A673 (cell line): ENCODE results near the gene HBA2. TPM values are rescaled to one million over a fixed set of nuclear protein-coding genes. Genes with fewer than 3 reads are reported as not detected.
A peak's percentile ranks its signal among the peaks of the same experiment; 100 is the strongest.

Source experiments
- BruUV-seq: library from RNA; stranded (reverse); fragments of 400-500 nt; replicated peaks from 2 replicates; lab custom pipeline; 2021; lab: Mats Ljungman, UMichigan
- CTCF ChIA-PET: fragments of 300-600 bp; sonication (Branson Sonifier 250); formaldehyde crosslinking; loops from one replicate; lab custom pipeline; 2022; ENCODE audit warnings: antibody characterized with exemption; lab: Charles Lee
- POLR2A ChIA-PET: fragments of 300-600 bp; sonication (Branson Sonifier 250); formaldehyde crosslinking; loops from one replicate; lab custom pipeline; 2022; ENCODE audit warnings: antibody characterized with exemption; ENCODE audit not compliant: low non-redundant PET; lab: Charles Lee
- DNase-seq: peaks from one replicate; pipeline ENCODE4 v3.0.0-alpha.2; 2015; ENCODE audit warnings: low spot score
- H3K27ac ChIP-seq: fragments of 200-600 bp; sonication (generic); 2 replicates; pipeline ENCODE4 v1.5.1; 2016; ENCODE audit warnings: mixed run types, low read depth, mild to moderate bottlenecking, mixed read lengths, antibody characterized with exemption, low read length; ENCODE audit not compliant: poor library complexity, severe bottlenecking
- H3K27me3 ChIP-seq: fragments of 200-600 bp; sonication (generic); replicated peaks from 2 replicates; pipeline ENCODE4 v1.6.1; 2017; ENCODE audit warnings: mixed run types, low read depth, mild to moderate bottlenecking, mixed read lengths, antibody characterized with exemption, low read length; ENCODE audit not compliant: insufficient read depth, poor library complexity
- H3K36me3 ChIP-seq: fragments of 200-600 bp; sonication (generic); 2 replicates; pipeline ENCODE4 v1.6.1; 2016; ENCODE audit warnings: mixed run types, mild to moderate bottlenecking, mixed read lengths, antibody characterized with exemption, low read length; ENCODE audit not compliant: insufficient read depth, poor library complexity, severe bottlenecking
- H3K4me1 ChIP-seq: fragments of 200-600 bp; sonication (generic); 2 replicates; pipeline ENCODE4 v1.6.1; 2017; ENCODE audit warnings: mixed run types, mild to moderate bottlenecking, mixed read lengths, antibody characterized with exemption, low read length; ENCODE audit not compliant: insufficient read depth, poor library complexity, severe bottlenecking
- H3K4me3 ChIP-seq: fragments of 200-600 bp; sonication (generic); 2 replicates; pipeline ENCODE4 v1.5.1; 2016; ENCODE audit warnings: low read depth, mixed run types, mild to moderate bottlenecking, mixed read lengths, low read length; ENCODE audit not compliant: poor library complexity, severe bottlenecking
- H3K9me3 ChIP-seq: fragments of 200-600 bp; sonication (generic); 2 replicates; pipeline ENCODE4 v1.6.1; 2016; ENCODE audit warnings: mixed run types, low read depth, mild to moderate bottlenecking, mixed read lengths, antibody characterized with exemption, low read length; ENCODE audit not compliant: poor library complexity, severe bottlenecking
- EZH2 ChIP-seq: fragments of 200-600 bp; sonication (generic); IDR thresholded peaks from 2 replicates; pipeline ENCODE4 v1.6.1; 2017; ENCODE audit warnings: borderline replicate concordance, low read depth, mild to moderate bottlenecking, mixed read lengths, antibody characterized with exemption, low read length; ENCODE audit not compliant: poor library complexity, severe bottlenecking
- intact Hi-C: fragments of 100-400 bp; cut with micrococcal nuclease; formaldehyde crosslinking; loops from one replicate; pipeline ENCODE4 v1.10.0; 2022; ENCODE audit not compliant: unreplicated experiment
- total RNA-seq: library from RNA; stranded (reverse); gene quantifications from 2 replicates; pipeline ENCODE4 v1.2.3, GENCODE V29; 2021
- TF ChIP-seq, protein P1 (sequence below): fragments of 300-800, 200-600 bp; sonication (generic); conservative IDR thresholded peaks from 2 replicates; pipeline ENCODE4 v1.5.1; 2017; ENCODE audit warnings: low read depth, mild to moderate bottlenecking, antibody characterized with exemption, low read length, moderate library complexity, mixed read lengths

The HBA2 gene
- total RNA-seq, 1 experiment from 2014 or later = 6.1 TPM

DNA sequence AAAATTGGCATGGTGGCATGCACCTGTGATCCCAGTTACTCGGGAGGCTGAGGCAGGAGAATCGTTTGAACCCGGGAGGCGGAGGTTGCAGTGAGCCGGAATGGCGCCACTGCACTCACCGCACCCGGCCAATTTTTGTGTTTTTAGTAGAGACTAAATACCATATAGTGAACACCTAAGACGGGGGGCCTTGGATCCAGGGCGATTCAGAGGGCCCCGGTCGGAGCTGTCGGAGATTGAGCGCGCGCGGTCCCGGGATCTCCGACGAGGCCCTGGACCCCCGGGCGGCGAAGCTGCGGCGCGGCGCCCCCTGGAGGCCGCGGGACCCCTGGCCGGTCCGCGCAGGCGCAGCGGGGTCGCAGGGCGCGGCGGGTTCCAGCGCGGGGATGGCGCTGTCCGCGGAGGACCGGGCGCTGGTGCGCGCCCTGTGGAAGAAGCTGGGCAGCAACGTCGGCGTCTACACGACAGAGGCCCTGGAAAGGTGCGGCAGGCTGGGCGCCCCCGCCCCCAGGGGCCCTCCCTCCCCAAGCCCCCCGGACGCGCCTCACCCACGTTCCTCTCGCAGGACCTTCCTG lies 7.5 kb downstream of the HBA2 start, which contains the start of gene HBQ1:
Gene HBQ1, plus strand, starts transcription at position 359 of the 575 bp plus-strand sequence. Its CDS starts 28 bp downstream, at position 387.
- no peak within 1 kb of the TSS for H3K27ac ChIP-seq
- BruUV-seq = no TSS peak
- ChIA-PET POLR2A (no interaction called here), CTCF (interaction anchor here (0.6 to 1.3 kb wide), 4 partner anchors 63 to 115 kb away, joined by 3 to 10 read pairs (median 4); no protein-coding TSS in a partner anchor)
- peaks cover 23% of the 10 kb centered on the region for H3K4me1 ChIP-seq
- peak within 1 kb of the TSS; percentile 52 for H3K4me3 ChIP-seq
- no peaks in the 10 kb centered on the region for H3K9me3 ChIP-seq
- H3K36me3 ChIP-seq = no peaks in the 10 kb centered on the region
- TF ChIP-seq, protein P1, sequence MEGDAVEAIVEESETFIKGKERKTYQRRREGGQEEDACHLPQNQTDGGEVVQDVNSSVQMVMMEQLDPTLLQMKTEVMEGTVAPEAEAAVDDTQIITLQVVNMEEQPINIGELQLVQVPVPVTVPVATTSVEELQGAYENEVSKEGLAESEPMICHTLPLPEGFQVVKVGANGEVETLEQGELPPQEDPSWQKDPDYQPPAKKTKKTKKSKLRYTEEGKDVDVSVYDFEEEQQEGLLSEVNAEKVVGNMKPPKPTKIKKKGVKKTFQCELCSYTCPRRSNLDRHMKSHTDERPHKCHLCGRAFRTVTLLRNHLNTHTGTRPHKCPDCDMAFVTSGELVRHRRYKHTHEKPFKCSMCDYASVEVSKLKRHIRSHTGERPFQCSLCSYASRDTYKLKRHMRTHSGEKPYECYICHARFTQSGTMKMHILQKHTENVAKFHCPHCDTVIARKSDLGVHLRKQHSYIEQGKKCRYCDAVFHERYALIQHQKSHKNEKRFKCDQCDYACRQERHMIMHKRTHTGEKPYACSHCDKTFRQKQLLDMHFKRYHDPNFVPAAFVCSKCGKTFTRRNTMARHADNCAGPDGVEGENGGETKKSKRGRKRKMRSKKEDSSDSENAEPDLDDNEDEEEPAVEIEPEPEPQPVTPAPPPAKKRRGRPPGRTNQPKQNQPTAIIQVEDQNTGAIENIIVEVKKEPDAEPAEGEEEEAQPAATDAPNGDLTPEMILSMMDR = peak; percentile 53
- no peak for TF ChIP-seq EZH2
- peaks cover 13% of the 10 kb centered on the region for H3K27me3 ChIP-seq
- intact Hi-C loops = loop anchor here (2.0 kb wide), 1 partner anchor 63 kb away; no protein-coding TSS in a partner anchor
- peak; percentile 65 for DNase-seq

DNA sequence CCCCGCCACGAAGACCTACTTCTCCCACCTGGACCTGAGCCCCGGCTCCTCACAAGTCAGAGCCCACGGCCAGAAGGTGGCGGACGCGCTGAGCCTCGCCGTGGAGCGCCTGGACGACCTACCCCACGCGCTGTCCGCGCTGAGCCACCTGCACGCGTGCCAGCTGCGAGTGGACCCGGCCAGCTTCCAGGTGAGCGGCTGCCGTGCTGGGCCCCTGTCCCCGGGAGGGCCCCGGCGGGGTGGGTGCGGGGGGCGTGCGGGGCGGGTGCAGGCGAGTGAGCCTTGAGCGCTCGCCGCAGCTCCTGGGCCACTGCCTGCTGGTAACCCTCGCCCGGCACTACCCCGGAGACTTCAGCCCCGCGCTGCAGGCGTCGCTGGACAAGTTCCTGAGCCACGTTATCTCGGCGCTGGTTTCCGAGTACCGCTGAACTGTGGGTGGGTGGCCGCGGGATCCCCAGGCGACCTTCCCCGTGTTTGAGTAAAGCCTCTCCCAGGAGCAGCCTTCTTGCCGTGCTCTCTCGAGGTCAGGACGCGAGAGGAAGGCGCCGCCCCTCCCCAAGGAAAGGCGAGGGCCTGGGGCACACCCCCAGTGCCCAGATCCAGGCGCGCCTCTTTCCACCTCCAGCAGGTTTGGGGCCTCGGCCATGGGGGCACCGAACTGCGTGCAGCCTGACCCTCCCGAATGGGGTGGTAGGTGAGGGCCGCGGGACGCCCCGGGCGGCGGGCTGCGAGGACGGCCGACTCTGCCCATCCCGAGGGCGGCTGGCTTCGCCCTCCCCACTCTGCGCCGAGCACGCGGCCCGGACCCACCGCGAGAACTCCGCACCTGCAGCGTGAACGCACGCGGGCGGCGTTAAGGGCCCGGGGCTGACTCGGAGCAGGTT lies 8.2 kb downstream of the HBA2 start:
- TF ChIP-seq EZH2 = no peak
- TF ChIP-seq, protein P1 = no peak
- DNase-seq = peak; percentile 92
- no peaks in the 10 kb centered on the region for H3K9me3 ChIP-seq
- H3K36me3 ChIP-seq = no peaks in the 10 kb centered on the region
- intact Hi-C loops = loop anchor here (1.0 to 2.0 kb wide), 3 partner anchors 64 to 116 kb away; no protein-coding TSS in a partner anchor
- CTCF ChIA-PET = interaction anchor here (0.6 to 1.3 kb wide), 4 partner anchors 63 to 115 kb away, joined by 3 to 10 read pairs (median 4); no protein-coding TSS in a partner anchor
- POLR2A ChIA-PET = no interaction called here
- no peak overlapping the region for H3K27ac ChIP-seq
- peak overlapping the region; percentile 52 for H3K4me3 ChIP-seq
- no TSS peak for BruUV-seq
- peaks cover 13% of the 10 kb centered on the region for H3K27me3 ChIP-seq
- peaks cover 19% of the 10 kb centered on the region for H3K4me1 ChIP-seq

DNA sequence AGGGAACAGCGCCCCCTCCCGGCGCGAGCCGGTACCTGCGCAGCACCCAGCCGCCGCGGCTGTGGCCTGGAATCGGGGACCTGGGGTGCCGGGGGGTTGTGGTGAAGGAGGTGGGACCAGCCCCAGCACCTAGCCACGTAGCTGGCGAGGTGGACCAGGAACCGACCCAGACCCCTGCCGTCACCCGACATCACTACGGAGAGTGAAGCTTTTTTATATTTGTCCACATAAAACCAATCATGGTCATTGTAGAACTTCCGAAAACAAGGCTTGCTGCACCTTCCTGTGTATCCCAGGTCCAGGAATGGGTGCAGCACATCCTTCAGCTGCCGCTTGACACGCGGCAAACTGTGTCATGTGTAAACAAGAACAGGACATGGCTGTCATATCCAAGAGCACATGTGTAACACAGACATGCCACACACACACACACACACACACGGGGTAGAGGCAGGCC lies 8.9 kb downstream of the HBA2 start:
- ChIA-PET POLR2A (no interaction called here), CTCF (interaction anchor here (0.5 to 0.6 kb wide), 2 partner anchors 50 to 84 kb away, joined by 3 to 4 read pairs; no protein-coding TSS in a partner anchor)
- Histone ChIP-seq H3K27ac (no peak overlapping the region), H3K9me3 (no peaks in the 10 kb centered on the region), H3K27me3 (peaks cover 13% of the 10 kb centered on the region), H3K4me3 (peak overlapping the region; percentile 52), H3K4me1 (peaks cover 19% of the 10 kb centered on the region), H3K36me3 (no peaks in the 10 kb centered on the region)
- no TSS peak for BruUV-seq
- no peak for DNase-seq
- intact Hi-C loops = loop anchor here (1.0 to 2.0 kb wide), 3 partner anchors 65 to 116 kb away; no protein-coding TSS in a partner anchor
- TF ChIP-seq, protein P1 = peak; percentile 95
- no peak for TF ChIP-seq EZH2
